Activated naive CD8-positive, alpha-beta T cell treated with anti-CD3 and anti-CD28 coated beads, Interleukin-2, amount 50 U/mL, for 24 hours (primary cell): ENCODE results near the gene HIVEP2.

ENCODE experiments used
- ATAC-seq: fragments of 150-1000 bp; cut with Tn5 transposase; one replicate; pipeline ENCODE4 v1.10.0; 2021
- DNase-seq: peaks from one replicate; pipeline ENCODE4 v3.0.0; 2021
- H3K27ac Mint-ChIP-seq: one replicate; pipeline ENCODE4 v1.8.0; 2021; ENCODE audit warnings: mild to moderate bottlenecking, mixed read lengths
- H3K27me3 Mint-ChIP-seq: one replicate; pipeline ENCODE4 v1.8.0; 2021; ENCODE audit warnings: mixed read lengths
- H3K36me3 Mint-ChIP-seq: one replicate; pipeline ENCODE4 v1.8.0; 2021; ENCODE audit warnings: low read depth, mixed read lengths
- H3K4me1 Mint-ChIP-seq: one replicate; pipeline ENCODE4 v1.8.0; 2021; ENCODE audit warnings: mixed read lengths
- H3K4me3 Mint-ChIP-seq: one replicate; pipeline ENCODE4 v1.8.0; 2021; ENCODE audit warnings: mild to moderate bottlenecking, moderate library complexity, mixed read lengths
- H3K9me3 Mint-ChIP-seq: one replicate; pipeline ENCODE4 v1.8.0; 2021; ENCODE audit warnings: mixed read lengths

Gene HIVEP2

DNA sequence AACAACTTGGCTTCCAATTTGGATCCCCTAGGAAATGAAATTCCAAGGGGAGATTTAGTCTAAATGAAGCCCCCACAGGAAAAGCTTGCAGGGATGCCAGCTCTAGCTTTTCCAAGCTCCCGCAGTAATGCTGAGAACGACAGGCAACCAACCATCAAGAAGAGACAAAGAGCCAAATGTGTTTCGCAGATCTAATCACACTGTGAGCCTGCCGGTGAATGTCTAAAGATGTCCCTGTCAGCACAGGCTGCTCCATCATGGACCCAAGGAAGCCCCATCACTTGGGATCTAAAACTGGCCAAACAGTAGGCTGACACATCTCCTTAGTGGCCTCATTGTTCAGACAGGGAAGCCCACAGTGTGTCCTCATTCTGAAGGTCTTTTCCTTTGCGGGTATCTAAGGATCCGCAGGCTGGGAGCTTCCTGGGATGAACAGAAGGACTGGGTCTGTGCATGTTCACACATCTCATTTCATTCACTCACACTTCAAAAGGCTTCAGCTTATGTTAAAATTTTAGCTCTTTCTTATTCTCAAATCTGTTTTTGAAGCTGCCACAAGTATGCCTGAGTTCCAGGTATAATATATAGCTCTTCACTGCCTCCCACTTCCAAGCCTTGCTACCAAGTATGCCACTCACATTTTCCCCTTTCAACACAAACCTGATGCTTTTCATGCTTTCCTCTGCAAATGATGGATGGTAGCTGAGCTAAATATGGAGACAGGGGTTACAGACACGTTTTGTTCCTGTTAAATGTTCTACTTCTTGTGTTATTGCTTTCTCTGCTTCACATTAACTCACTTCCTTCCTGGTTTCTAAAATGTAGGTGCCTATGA lies 229.8 kb downstream of the HIVEP2 start:
- Mint-ChIP-seq H3K9me3 (peaks cover 27% of the 10 kb centered on the region), H3K4me3 (no peak overlapping the region), H3K27ac (no peak overlapping the region), H3K27me3 (no peaks in the 10 kb centered on the region), H3K4me1 (peaks cover 2% of the 10 kb centered on the region), H3K36me3 (peaks cover 3% of the 10 kb centered on the region)
- DNase-seq (no peak), ATAC-seq (no peak)

DNA sequence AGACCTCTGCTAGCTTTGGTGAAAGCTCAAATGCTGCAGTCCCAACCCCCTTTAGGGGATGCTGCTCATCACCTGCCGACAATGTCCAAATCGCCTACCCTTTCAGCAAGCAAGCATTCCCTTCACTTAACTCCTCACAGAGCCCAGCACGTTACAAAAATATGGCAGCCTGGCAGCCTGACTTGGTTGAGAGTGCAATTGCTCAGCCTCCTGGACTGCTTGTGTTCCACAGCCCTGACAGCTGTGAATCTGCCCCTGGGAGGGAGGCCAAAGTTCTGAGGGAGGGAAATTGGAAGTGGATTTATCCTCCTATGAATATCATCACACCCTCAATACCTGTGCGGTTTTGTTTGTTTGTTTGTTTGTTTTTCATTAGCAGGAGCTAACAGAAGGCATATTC lies 231.0 kb downstream of the HIVEP2 start:
- peaks cover 3% of the 10 kb centered on the region for H3K36me3 Mint-ChIP-seq
- H3K27me3 Mint-ChIP-seq = no peaks in the 10 kb centered on the region
- H3K4me3 Mint-ChIP-seq = no peak overlapping the region
- no peak overlapping the region for H3K27ac Mint-ChIP-seq
- ATAC-seq (no peak), DNase-seq (no peak)
- peaks cover 2% of the 10 kb centered on the region for H3K4me1 Mint-ChIP-seq
- peaks cover 18% of the 10 kb centered on the region for H3K9me3 Mint-ChIP-seq

DNA sequence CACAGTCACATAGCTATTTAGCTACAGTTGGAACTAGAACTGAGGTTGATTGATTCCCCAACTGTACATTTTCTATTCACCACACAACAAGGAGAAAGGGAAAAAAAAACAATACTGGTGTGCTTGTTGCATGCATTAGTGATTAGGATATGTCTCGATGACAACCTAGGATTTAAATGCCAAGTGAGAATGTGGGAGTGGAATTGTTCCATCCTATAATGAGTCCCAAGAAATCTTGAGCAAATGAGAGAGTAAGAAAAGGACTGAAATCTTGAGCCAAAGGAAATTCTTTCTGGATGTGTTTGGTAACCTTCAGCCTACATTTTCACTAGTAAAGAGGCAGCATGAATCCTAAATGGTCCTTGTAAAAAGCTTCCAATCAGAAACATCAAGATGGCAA lies 232.7 kb downstream of the HIVEP2 start:
- H3K27ac Mint-ChIP-seq = no peak overlapping the region
- H3K27me3 Mint-ChIP-seq = no peaks in the 10 kb centered on the region
- H3K4me1 Mint-ChIP-seq = peaks cover 6% of the 10 kb centered on the region
- ATAC-seq (no peak), DNase-seq (no peak)
- no peak overlapping the region for H3K4me3 Mint-ChIP-seq
- peaks cover 8% of the 10 kb centered on the region for H3K9me3 Mint-ChIP-seq
- H3K36me3 Mint-ChIP-seq = no peaks in the 10 kb centered on the region

DNA sequence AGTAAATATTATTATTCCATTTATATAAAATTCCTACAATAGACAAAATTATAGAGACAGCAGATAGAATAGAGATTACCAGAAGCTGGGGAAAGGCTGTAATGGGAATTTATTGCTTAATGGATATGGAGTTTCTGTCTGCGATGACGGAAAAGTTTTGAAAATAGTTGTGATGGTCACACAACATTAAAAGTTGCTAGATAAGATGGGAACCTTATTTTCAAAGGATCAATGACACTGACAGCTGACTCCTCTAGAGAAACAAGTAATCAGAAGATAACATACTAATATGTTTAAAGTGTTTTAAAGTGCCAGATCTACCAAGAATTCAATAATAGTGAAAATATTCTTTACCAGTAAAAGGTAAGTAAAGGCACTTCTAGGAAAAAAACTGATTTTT lies 236.3 kb downstream of the HIVEP2 start:
- Mint-ChIP-seq H3K27me3 (no peaks in the 10 kb centered on the region), H3K4me3 (no peak overlapping the region), H3K27ac (no peak overlapping the region), H3K9me3 (peaks cover 8% of the 10 kb centered on the region), H3K4me1 (peaks cover 15% of the 10 kb centered on the region), H3K36me3 (no peaks in the 10 kb centered on the region)
- no peak for ATAC-seq
- no peak for DNase-seq

DNA sequence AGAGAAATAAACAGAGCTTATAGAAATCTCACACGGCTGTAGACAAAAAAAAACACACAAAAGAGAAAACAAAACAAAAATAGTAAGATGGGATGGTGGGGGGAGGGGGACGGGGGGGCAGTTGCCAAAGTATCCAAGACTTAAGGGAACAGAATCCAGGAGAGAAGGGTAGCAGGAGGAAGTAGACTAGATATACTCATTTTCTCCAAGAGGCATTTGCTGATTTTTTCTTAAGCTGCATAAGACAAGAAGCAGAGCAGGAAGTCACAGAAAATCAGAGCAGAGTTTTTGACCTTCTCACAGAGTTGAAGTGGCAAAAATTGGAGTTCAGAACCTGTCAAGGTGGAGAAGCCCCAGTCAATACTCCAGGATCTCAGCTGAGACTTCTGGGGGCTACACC lies 237.7 kb downstream of the HIVEP2 start:
- H3K9me3 Mint-ChIP-seq = peaks cover 8% of the 10 kb centered on the region
- H3K27me3 Mint-ChIP-seq = no peaks in the 10 kb centered on the region
- DNase-seq (no peak), ATAC-seq (no peak)
- H3K4me3 Mint-ChIP-seq = no peak overlapping the region
- no peak overlapping the region for H3K27ac Mint-ChIP-seq
- H3K4me1 Mint-ChIP-seq = peaks cover 21% of the 10 kb centered on the region
- no peaks in the 10 kb centered on the region for H3K36me3 Mint-ChIP-seq

DNA sequence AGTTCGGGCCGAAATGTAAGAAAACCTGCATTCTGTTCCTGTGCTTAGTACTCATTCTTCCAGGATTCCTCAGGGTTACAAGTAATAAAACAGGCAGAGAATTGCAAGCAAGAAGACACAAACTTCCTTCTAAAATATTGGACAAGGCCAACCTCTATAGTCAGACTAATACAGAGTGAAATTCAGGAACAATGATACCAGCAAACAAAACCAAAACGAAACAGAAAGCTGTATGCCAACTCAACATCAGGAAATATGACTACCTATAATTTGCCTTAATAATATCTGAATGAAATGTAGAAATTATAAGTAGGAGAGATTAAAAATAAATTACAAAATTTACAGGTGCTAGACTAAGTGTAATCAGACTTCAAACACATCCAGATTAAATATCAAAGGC lies 238.8 kb downstream of the HIVEP2 start:
- H3K4me1 Mint-ChIP-seq = peaks cover 21% of the 10 kb centered on the region
- no peaks in the 10 kb centered on the region for H3K27me3 Mint-ChIP-seq
- H3K4me3 Mint-ChIP-seq = no peak overlapping the region
- no peak overlapping the region for H3K27ac Mint-ChIP-seq
- ATAC-seq = no peak
- no peaks in the 10 kb centered on the region for H3K36me3 Mint-ChIP-seq
- no peak for DNase-seq
- H3K9me3 Mint-ChIP-seq = peaks cover 3% of the 10 kb centered on the region

DNA sequence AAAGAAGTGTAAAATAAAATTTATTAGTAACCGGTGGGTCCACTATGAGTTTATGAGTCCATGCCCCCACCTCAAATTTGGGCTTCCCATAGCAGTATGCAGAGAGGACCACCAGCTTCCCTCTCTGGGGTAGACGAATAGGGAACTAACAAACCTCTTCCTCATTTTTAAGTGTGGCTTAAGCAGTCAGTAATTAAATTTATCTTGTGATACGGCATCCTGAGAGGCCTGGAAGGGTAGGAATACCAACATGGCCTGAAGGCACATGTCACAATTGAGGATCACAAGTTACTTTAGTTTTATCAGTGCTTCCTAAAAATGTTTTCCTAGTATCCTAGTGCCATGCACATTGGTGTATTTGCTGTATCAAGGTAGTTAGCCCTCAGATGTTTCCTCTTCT lies 239.9 kb downstream of the HIVEP2 start:
- H3K27me3 Mint-ChIP-seq = no peaks in the 10 kb centered on the region
- H3K9me3 Mint-ChIP-seq = peaks cover under 1% of the 10 kb centered on the region
- no peaks in the 10 kb centered on the region for H3K36me3 Mint-ChIP-seq
- DNase-seq (no peak), ATAC-seq (no peak)
- H3K4me3 Mint-ChIP-seq = no peak overlapping the region
- peaks cover 21% of the 10 kb centered on the region for H3K4me1 Mint-ChIP-seq
- no peak overlapping the region for H3K27ac Mint-ChIP-seq

DNA sequence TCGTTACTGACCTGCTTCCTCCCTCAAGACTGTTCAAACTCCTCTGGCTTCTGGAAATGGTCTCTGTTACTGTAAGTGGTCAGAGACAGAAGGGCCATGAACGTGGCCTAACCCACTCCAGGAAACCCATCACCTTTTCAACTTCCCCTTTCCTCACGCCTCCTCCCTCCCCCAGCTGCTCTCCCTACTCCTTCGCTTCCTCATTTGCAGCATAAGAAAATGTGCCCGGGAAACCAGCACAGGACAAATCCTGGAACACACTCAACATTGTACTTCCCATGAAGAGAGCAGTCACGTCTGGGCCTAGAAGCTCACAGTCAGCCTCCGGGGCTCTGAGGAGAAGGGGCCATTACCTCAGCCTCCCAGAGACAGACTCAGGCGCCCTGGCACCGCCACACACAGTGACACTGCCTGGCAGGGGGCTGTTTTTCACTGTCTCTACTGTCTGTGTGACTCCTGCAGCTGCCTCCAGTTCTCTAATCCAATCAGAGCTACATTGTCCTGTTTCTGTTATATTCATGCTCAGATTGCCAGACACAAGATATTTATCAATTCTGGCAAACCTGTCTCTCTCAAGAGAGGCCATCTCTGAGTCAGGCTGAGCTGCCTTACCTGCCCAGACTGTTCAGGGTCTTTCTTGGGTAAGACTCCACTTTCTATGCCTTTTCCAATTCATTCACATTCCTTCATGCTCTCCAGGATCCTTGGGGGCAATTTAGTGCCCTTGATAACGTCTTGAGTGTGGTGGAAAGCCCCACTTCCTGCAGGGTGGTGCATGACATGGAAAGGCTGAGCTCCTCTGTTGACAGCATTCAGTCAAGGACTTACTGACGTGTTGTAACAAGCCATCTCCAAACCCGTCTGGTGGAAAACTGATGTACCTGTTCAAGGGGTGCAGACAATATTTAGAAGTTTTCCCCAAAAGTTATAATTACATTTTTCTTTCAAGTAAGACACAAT lies 242.2 kb downstream of the HIVEP2 start:
- H3K27ac Mint-ChIP-seq = no peak overlapping the region
- H3K27me3 Mint-ChIP-seq = no peaks in the 10 kb centered on the region
- peaks cover 27% of the 10 kb centered on the region for H3K4me1 Mint-ChIP-seq
- no peak overlapping the region for H3K4me3 Mint-ChIP-seq
- no peak for DNase-seq
- H3K36me3 Mint-ChIP-seq = no peaks in the 10 kb centered on the region
- ATAC-seq = no peak
- H3K9me3 Mint-ChIP-seq = no peaks in the 10 kb centered on the region
